Esophagus squamous epithelium (tissue), 4 donors: ENCODE measurements around the gene LRRN2.

ENCODE experiments used
- CTCF ChIP-seq, 6 experiments: fragments of 450-650 bp in 4 of 6; fragments of 200-600 bp in 2 of 6; sonication (generic) in 2 of 6; IDR thresholded peaks; one replicate each; pipeline ENCODE4 v1.5.1; 2016 to 2019; ENCODE audit warnings: antibody characterized with exemption in 6 of 6, mild to moderate bottlenecking in 4 of 6, moderate library complexity in 4 of 6
- POLR2A ChIP-seq, 4 donors: fragments of 450-650 bp; IDR thresholded peaks; one replicate each; pipeline ENCODE4 v1.6.1; 2017; ENCODE audit warnings: antibody characterized with exemption in 4 of 4, mild to moderate bottlenecking in 4 of 4, moderate library complexity in 3 of 4

- no peak for TF ChIP-seq CTCF (IDR thresholded peaks at IDR 0.05)
- TF ChIP-seq POLR2A (IDR thresholded peaks at IDR 0.05): no peak
Observed at GRCh38 chr1:204581759-204582158, 103.8 kb downstream of the LRRN2 start.
